Posterior cingulate gyrus (tissue), 11 donors: ENCODE data around the gene SREBF2.
A peak's percentile ranks its signal among the peaks of the same experiment; 100 is the strongest.

Experiments
- DNase-seq, 10 donors: peaks; one replicate each; pipeline versions ENCODE4 v3.0.0 to v3.0.0-alpha.2; 2020 to 2021; ENCODE audit warnings: mixed read lengths in 3 of 10
- intact Hi-C: fragments of 100-400 bp; cut with DNase I; formaldehyde crosslinking; loops from one replicate; pipeline ENCODE4 v1.15.1; 2023

Gene SREBF2

GRCh38 chr22:41904450-41905410, 71.8 kb downstream of the SREBF2 start:
- peak in 2 of 10 donors; percentile 71 to 83 for DNase-seq
- intact Hi-C loops = no loop called here

- DNase-seq = peak in 2 of 10 donors; percentile 62 to 66
- intact Hi-C loops = no loop called here
These were observed 72.7 kb downstream of the SREBF2 start for GRCh38 chr22:41905411-41906202.

- peak in 2 of 10 donors; percentile 34 to 61 for DNase-seq
- intact Hi-C loops = no loop called here
These were observed 73.9 kb downstream of the SREBF2 start for GRCh38 chr22:41906822-41907221.

- intact Hi-C loops = no loop called here
- DNase-seq = peak in 1 of 10 donors; percentile 62
These were observed 74.8 kb downstream of the SREBF2 start for GRCh38 chr22:41907436-41908401.

GRCh38 chr22:41908411-41909309, 75.8 kb downstream of the SREBF2 start:
- peak in 2 of 10 donors; percentile 84 to 90 for DNase-seq
- intact Hi-C loops = no loop called here

GRCh38 chr22:41909310-41910049, 76.6 kb downstream of the SREBF2 start:
- intact Hi-C loops = no loop called here
- DNase-seq = peak in 2 of 10 donors; percentile 39 to 84

GRCh38 chr22:41910050-41911000, 77.4 kb downstream of the SREBF2 start:
- peak in 9 of 10 donors; percentile 48 to 94 (median 60) for DNase-seq
- intact Hi-C loops = no loop called here

GRCh38 chr22:41911001-41911611, 78.2 kb downstream of the SREBF2 start:
- no peak for DNase-seq
- intact Hi-C loops = no loop called here

GRCh38 chr22:41912338-41913039, 79.6 kb downstream of the SREBF2 start:
- DNase-seq = no peak

GRCh38 chr22:41913040-41913719, 80.3 kb downstream of the SREBF2 start:
- no peak for DNase-seq
- intact Hi-C loops = no loop called here

More at GRCh38 chr22:41912338-41913039, 79.6 kb downstream of the SREBF2 start:
- intact Hi-C loops = no loop called here

GRCh38 chr22:41913842-41914534, 81.1 kb downstream of the SREBF2 start:
- intact Hi-C loops = no loop called here
- no peak for DNase-seq

- intact Hi-C loops = no loop called here
- no peak for DNase-seq
These were observed 81.7 kb downstream of the SREBF2 start for GRCh38 chr22:41914611-41915034.

- intact Hi-C loops = no loop called here
- peak in 3 of 10 donors; percentile 40 to 89 (median 42) for DNase-seq
These were observed 82.3 kb downstream of the SREBF2 start, which contains the start of gene SHISA8 for GRCh38 chr22:41915035-41915785. Gene SHISA8, minus strand, starts transcription at chr22:41915074. Its CDS starts 407 bp downstream, at chr22:41914667.
